GM08714 (cell line): ENCODE data around the gene MBP.
"Not testable (repeated sequence)": the region's sequence is repeated elsewhere in the genome, so short reads cannot be mapped to it uniquely, and the experiment has no call there.

ENCODE experiments used
- H3K4me3 ChIP-seq: fragments of 200-500 bp; sonication (Bioruptor generic); 2 replicates; pipeline ENCODE4 v1.5.1; 2014; ENCODE audit warnings: mild to moderate bottlenecking, low read length, inconsistent platforms
- ZNF274 ChIP-seq: IDR thresholded peaks from 2 replicates; pipeline ENCODE4 v1.6.1; 2012; ENCODE audit warnings: mild to moderate bottlenecking, low read depth, low read length

Gene MBP

DNA sequence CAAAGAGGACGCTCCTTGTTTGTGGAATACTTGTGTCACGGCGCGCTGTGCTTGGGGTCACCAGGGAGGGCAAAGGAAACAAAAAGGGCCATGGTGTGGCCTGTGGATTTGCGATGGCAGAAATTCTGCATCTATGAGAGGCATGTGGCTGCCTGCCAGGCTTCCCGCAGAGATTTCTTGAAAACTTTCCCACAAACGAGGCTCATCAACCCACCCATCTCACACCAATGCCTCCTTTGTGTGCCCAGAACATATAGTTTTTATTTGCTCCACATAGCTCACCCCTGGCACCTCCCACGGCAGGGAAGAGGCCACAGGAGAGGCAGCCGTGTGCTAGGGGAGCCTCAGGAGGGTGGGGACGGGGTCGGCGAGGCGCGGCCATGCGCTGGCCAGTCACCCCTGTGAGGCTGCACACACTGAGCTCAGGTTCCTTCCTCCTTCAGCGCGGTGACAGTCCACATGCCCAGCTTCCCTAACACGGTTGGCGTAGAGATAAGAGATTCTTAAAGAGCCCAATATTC, 100.3 kb downstream of the MBP start:
- TF ChIP-seq ZNF274: no peak
- H3K4me3 ChIP-seq: no peak overlapping the region

DNA sequence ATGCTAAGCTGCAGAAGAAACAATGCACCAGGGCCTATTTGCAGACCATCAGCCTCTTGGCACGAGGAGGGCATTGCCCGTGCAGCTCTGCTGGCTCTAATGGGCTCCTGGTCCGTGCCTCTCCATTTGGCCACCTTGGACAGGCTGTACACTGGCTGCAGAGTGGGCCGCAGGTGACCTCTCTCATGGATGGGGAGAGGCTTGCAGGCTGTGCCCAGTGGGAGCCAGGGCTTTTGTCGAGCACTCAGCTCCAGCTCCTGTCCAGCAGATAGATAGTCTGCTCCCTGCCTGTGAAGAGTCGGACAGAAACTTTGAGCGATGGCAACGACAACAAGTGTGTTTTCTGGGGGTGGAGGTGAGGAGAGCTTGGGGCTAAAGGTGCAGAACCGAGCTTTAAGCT, 100.9 kb downstream of the MBP start:
- no peak for TF ChIP-seq ZNF274
- no peak overlapping the region for H3K4me3 ChIP-seq

DNA sequence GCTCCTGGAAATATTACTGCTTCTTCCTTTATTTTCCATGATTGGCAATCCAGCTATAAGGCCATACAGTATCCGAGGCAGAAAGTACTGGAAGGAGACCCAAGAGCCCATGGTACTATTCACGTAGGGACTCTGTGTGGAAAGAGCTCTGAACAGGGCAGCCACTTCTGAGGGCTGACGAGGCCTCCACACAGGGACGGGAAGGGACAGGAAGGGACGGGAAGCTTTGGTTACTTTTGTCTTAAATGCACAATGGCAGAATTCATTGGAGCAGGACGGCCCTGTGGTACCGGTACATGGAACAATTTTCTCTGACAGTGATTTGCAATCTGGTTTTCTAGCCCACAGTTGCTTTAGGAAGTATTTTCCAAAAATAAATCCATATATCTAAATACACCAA, 102.4 kb downstream of the MBP start:
- no peak for TF ChIP-seq ZNF274
- H3K4me3 ChIP-seq: no peak overlapping the region

DNA sequence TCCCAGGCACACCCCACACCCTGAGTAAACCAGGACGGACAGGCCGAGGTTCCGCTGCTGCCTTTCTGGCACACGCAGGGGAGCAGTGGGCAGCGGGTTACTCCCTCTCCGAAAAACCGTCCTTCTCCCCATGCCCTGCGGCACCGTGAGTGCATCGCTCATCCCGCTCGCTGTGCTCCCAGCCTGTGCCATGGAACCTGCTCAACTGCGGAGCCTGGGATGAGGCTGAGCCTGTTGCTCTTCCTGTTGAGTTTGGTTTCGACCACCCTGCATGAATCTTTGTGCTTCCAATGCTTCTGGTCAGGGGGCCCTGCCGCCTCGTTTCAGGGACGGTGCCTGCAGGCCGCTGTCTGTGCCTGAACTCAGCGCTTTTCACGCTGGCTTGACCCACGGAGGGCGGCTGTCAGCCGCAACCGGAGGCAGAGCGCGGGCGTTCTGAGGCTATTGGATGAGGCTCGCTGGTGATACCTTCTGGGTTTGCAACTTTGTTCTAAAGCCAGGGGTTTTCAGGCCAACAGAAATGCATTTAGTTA, 106.7 kb downstream of the MBP start:
- H3K4me3 ChIP-seq: no peak overlapping the region
- TF ChIP-seq ZNF274: no peak

DNA sequence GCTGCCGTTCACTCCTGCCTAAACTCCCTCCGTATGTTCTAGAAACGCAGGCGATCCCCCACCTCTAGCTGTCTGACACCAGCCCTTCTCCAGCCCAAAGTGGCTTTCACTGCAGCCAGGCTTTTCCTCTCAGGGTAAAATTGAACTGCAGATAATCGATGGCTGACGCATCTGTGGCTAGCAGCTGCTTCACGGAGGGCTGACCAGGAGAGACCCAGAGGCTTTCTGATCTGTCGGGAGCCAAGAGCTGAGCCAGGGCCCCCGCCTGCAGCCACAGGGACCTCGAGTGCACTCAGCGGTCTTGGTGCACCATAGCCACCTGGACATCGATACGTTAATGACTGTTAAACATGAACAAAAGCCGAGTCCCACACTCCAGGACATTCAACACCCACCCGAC, 107.5 kb downstream of the MBP start:
- no peak overlapping the region for H3K4me3 ChIP-seq
- no peak for TF ChIP-seq ZNF274

DNA sequence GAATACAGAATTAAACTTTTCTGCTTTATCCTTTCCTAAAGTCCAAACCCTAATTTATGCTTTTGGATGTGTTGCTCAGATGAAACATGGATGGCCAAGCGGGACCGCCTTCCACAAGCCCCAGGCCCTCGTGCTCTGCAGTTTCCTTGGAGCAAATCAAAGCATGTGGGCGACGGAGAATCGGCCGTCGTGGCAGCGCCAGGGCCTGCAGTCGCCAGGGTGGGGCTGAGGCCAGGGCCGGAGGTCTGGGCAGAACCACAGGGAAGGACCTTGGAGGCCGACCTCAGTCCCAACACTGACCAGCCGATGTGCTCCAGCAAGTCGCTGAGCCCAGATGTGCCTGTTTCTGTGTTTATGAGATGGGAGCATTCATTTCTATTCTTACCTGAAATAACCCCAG, 108.1 kb downstream of the MBP start:
- TF ChIP-seq ZNF274: no peak
- no peak overlapping the region for H3K4me3 ChIP-seq

DNA sequence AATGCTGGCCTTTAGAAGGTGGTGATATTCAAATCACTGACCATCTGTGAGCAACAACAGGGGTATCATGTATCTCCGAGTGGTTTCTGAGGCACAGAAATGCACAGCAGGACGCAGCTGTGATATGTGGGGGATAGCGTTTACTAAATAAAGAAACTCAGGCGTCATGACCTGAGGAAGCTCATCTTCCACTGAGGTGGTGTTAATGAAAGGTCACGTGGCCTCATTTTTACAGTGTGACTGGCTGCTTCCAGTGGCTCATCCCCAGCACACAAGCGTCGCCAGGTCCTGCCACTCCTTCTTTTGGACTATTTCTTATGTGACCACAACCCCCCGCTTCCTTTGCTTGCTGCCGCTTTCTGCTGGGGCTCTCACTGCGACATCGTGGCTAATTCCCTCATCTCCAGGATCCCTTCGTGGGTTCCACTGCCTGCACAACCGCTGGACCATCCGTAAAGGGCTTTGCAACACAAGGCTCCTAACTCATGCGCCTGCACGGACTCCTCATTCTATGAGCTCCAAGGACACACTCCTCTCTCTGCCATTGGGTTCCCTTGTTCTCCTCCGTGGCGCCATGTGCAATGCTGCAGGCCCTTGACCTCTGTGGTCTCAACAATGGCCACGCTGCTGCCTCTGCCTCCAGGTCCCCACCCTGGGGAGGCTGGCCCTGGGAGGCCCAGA, 109.3 kb downstream of the MBP start:
- no peak for TF ChIP-seq ZNF274
- no peak overlapping the region for H3K4me3 ChIP-seq

DNA sequence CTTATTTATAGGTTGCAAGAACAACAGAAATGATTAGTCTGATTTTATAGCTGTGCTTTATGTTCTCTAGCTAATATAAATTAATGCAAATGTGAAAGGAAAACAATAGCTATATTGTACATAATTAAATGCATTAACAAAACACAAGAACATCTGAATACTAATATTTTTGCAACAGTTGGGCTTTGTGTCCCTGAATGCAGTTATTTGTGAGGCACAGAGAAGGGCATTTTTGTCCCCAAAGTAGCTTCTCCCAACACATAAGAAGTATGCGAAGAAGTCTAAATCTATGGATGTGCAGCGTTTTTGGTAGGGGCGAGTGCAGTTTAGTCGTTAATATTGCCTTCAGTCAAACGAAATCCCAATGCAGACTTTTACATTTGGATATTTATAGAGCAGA, 110.0 kb downstream of the MBP start:
- no peak for TF ChIP-seq ZNF274
- no peak overlapping the region for H3K4me3 ChIP-seq

DNA sequence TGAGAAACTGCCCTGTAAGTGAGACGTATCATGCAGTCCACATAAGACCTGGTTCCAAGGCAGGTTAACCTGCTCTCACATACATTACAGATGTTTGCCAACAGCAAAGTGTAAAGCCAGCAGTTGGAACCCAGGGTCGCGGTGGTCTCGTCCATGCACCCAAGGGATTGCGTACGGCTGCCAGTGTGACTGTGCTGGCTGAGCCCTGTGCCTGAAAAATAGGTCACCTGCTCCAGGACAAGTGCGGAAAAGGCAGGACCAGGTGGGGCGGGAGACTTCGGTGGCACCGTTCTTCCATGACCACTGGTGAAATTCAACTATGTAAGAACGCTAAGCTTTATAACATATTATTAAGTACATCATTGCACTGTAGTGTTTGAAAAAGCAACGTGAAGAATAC, 110.5 kb downstream of the MBP start:
- no peak for TF ChIP-seq ZNF274
- no peak overlapping the region for H3K4me3 ChIP-seq

DNA sequence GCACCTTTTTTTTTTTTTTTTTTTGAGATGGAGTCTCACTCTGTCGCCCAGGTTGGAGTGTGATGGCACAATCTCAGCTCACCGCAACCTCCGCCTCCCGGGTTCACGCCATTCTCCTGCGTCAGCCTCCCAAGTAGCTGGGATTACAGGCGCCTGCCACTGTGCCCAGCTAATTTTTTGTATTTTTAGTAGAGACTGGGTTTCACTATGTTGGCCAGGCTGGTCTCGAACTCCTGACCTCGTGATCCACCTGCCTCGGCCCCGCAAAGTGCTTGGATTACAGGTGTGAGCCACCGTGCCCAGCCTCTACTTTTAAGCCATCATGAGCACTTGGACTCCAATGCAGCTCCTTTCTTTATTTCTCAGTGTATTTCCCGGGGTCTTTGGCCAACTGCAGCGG, 111.1 kb downstream of the MBP start:
- H3K4me3 ChIP-seq: not testable (repeated sequence)

DNA sequence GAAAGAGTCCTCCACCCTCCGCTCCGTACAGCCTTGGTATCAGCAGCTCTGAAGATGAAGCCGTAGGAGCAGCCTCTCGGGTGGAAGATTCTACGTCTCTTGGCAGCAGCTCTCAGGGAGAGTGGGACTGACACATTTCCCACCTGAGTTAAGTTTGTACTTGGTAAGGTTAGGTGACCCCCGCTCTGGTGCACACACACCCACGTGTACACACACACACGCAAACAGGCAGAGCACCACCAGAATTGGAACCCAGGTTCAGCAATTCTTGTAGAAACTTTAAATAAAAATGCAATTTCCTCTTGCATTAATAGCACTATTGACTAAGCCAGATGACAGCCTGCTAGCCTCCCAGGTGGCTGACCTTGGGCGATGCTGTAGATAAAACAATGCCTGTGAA, 111.5 kb downstream of the MBP start:
- H3K4me3 ChIP-seq: no peak overlapping the region
- TF ChIP-seq ZNF274: no peak

DNA sequence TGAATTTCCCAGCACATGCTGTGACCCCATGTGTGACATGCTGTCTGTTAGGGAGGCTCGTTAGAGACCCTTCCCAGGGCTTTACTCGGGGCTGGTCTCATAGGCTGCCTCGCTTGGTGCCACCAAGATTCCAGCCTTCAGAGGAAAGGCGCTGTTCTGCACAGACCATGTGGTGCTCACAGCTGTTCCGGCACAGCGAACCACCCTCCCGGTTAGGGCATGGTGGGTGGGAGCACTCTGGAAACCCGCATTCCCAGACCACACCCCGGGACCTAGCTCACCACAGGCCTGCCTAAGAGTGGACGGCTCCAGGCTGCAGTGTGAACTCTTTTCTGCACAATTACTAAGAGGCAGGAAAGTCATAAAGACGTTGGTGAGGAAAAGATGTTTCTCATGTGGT, 112.0 kb downstream of the MBP start:
- H3K4me3 ChIP-seq: no peak overlapping the region
- no peak for TF ChIP-seq ZNF274

DNA sequence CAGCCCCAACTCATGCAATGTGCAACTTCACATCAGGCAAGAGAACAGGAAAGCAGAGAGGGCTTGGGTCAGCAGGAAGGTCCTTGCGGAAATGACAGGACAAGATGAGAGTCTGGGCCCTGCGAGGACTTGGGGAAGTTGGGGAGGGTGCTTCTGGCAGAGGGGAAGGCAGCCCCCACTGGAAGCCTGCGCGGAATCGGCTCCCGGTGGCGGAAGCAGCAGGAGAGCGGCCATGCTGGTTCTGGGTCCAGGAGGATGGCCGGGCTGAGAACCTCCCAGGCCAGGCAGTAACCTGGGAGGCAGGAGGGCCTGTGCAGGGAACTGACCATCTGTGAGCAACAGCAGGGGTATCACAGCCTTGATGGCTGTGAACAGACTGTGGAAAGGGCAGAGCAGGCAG, 112.9 kb downstream of the MBP start:
- no peak for TF ChIP-seq ZNF274

DNA sequence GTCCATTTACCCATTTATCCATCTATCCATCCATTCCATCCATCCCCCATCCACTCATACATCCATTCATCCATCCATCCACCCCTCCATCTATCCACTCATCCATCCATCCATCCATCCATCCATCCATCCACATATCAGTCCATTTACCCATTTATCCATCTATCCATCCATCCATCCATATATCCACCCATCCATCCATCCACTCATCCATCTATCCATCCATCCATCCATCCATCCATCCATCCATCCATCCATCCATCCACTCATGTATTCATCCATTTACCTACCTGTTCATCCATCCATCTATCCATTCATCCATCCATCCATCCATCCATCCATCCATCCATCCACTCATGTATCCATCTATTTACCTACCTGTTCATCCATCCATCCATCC, 113.9 kb downstream of the MBP start:
- H3K4me3 ChIP-seq: not testable (repeated sequence)

More for the DNA sequence above, 112.9 kb downstream of the MBP start:
- H3K4me3 ChIP-seq: no peak overlapping the region

DNA sequence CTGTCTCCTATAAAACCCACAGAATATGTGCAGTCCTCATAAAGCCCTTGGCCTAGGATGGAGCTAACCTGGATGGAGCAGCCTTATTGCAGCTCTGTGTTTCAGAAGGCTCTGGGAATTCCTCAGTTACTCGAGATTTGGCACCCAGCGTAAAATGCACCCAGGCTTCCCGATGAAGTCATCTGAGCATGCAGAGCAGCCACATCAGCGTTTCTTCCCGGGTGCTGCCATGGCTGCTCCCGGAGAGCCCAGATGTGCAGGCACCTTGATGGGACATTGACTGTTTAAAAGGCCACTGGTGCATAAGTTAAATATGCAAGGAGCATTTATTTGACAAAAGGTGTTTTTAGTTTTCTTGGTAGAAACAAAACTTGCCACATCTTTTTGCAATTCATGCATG, 115.2 kb downstream of the MBP start:
- no peak for TF ChIP-seq ZNF274

DNA sequence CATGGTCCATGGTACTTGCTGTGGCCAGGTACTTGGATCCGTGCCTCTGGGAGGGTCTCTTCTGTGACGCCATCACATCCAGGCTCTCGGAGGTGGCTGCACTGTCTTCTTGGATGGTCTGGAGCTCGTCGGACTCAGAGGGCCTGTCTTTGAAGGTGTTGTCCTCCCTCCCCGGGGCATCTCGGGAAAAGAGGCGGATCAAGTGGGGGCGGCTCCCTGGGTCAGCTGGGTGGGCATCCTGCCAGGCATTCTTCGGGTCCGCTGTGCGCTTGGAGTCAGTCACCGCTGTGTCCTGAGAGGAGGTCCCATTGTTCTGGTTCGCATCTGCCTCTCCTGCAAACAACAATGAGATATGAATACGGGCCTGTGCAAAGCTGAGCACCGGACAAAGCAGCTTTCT, 115.6 kb downstream of the MBP start:
- no peak overlapping the region for H3K4me3 ChIP-seq
- no peak for TF ChIP-seq ZNF274

More for the DNA sequence above, 115.2 kb downstream of the MBP start:
- no peak overlapping the region for H3K4me3 ChIP-seq
